Activated CD4-positive, alpha-beta T cell treated with anti-CD3 and anti-CD28 coated beads for 36 hours (primary cell): ENCODE data around the gene GPRASP3. TPM values are rescaled to one million over a fixed set of nuclear protein-coding genes. Genes with fewer than 3 reads are reported as not detected.
"Not testable (repeated sequence)": the region's sequence is repeated elsewhere in the genome, so short reads cannot be mapped to it uniquely, and the experiment has no call there.

Experiments
- ATAC-seq: fragments of 200-7000 bp; cut with Tn5 transposase; one replicate; pipeline ENCODE4 v1.10.0; 2021; ENCODE audit warnings: mild to moderate bottlenecking, moderate library complexity
- CTCF ChIA-PET: fragments of 350-600 bp; sonication (Branson Sonifier 250); formaldehyde crosslinking; loops from one replicate; lab custom pipeline; 2021; ENCODE audit warnings: antibody characterized with exemption; lab: Charles Lee
- POLR2A ChIA-PET: fragments of 350-600 bp; sonication (Branson Sonifier 250); formaldehyde crosslinking; loops from one replicate; lab custom pipeline; 2021; ENCODE audit warnings: antibody characterized with exemption, inconsistent platforms; lab: Charles Lee
- DNase-seq: peaks from one replicate; pipeline ENCODE4 v3.0.0-alpha.2; 2020
- H3K27ac Mint-ChIP-seq: one replicate; pipeline ENCODE4 v1.8.0; 2021; ENCODE audit warnings: mixed read lengths
- H3K27me3 Mint-ChIP-seq: one replicate; pipeline ENCODE4 v1.8.0; 2021; ENCODE audit warnings: mixed read lengths
- H3K36me3 Mint-ChIP-seq: one replicate; pipeline ENCODE4 v1.8.0; 2021; ENCODE audit warnings: low read depth, mixed read lengths
- H3K4me1 Mint-ChIP-seq: one replicate; pipeline ENCODE4 v1.8.0; 2021; ENCODE audit warnings: mixed read lengths
- H3K4me3 Mint-ChIP-seq: one replicate; pipeline ENCODE4 v1.8.0; 2021; ENCODE audit warnings: mild to moderate bottlenecking, moderate library complexity, mixed read lengths
- H3K9me3 Mint-ChIP-seq: one replicate; pipeline ENCODE4 v1.8.0; 2021; ENCODE audit warnings: low read depth, mixed read lengths
- intact Hi-C, 2 experiments: fragments of 100-400 bp; cut with DNase I in 1 of 2; cut with micrococcal nuclease in 1 of 2; formaldehyde crosslinking; loops; one replicate each; pipeline versions ENCODE4 v1.14.2 to v1.15.1; 2022 to 2024; cut with DNase I, micrococcal nuclease
- total RNA-seq, 2 experiments: library from RNA; stranded (reverse); gene quantifications; one replicate each; pipeline ENCODE4 v1.2.3, GENCODE V29; 2021

The GPRASP3 gene
- total RNA-seq, 2 experiments from 2014 or later: 1.0 to 1.8 TPM

GRCh38 chrX:102712981-102713625 is 7.4 kb upstream of the GPRASP3 start:
- POLR2A ChIA-PET: no interaction called here
- peaks cover 14% of the 10 kb centered on the region for H3K4me1 Mint-ChIP-seq
- H3K9me3 Mint-ChIP-seq: no peaks in the 10 kb centered on the region
- intact Hi-C loops: no loop called here
- peak; percentile 58 for ATAC-seq
- CTCF ChIA-PET: no interaction called here
- DNase-seq: peak; percentile 17
- no peak overlapping the region for H3K27ac Mint-ChIP-seq
- no peaks in the 10 kb centered on the region for H3K36me3 Mint-ChIP-seq
- H3K4me3 Mint-ChIP-seq: peak overlapping the region; percentile 71
- H3K27me3 Mint-ChIP-seq: peaks cover 10% of the 10 kb centered on the region

- CTCF ChIA-PET: no interaction called here
- no peak for DNase-seq
- Mint-ChIP-seq H3K4me3 (no peak overlapping the region), H3K27ac (no peak overlapping the region), H3K9me3 (no peaks in the 10 kb centered on the region), H3K4me1 (peaks cover 7% of the 10 kb centered on the region), H3K36me3 (no peaks in the 10 kb centered on the region), H3K27me3 (peaks cover 10% of the 10 kb centered on the region)
- no peak for ATAC-seq
- intact Hi-C loops: no loop called here
- POLR2A ChIA-PET: no interaction called here
Measured at GRCh38 chrX:102714994-102715393, 5.5 kb upstream of the GPRASP3 start.

- no peak overlapping the region for H3K27ac Mint-ChIP-seq
- CTCF ChIA-PET: interaction anchor here (0.8 kb wide), 1 partner anchor 17 kb away, joined by 3 read pairs; no protein-coding TSS in a partner anchor
- DNase-seq (no peak), ATAC-seq (no peak)
- intact Hi-C loops: no loop called here
- peaks cover 6% of the 10 kb centered on the region for H3K27me3 Mint-ChIP-seq
- no peak overlapping the region for H3K4me3 Mint-ChIP-seq
- H3K4me1 Mint-ChIP-seq: peaks cover 13% of the 10 kb centered on the region
- no peaks in the 10 kb centered on the region for H3K36me3 Mint-ChIP-seq
- no peaks in the 10 kb centered on the region for H3K9me3 Mint-ChIP-seq
- POLR2A ChIA-PET: no interaction called here
Measured at GRCh38 chrX:102715967-102716366, 4.6 kb upstream of the GPRASP3 start.

- POLR2A ChIA-PET, H3K4me1 Mint-ChIP-seq, H3K36me3 Mint-ChIP-seq, ATAC-seq, H3K27me3 Mint-ChIP-seq, CTCF ChIA-PET, H3K27ac Mint-ChIP-seq, DNase-seq, H3K9me3 Mint-ChIP-seq: not testable (repeated sequence)
- peak overlapping the region; percentile 85 for H3K4me3 Mint-ChIP-seq
- intact Hi-C loops: loop anchor here in 1 of 2 experiments (2.0 kb wide), 2 partner anchors 48 to 62 kb away; no protein-coding TSS in a partner anchor
Measured at GRCh38 chrX:102721169-102721506, 595 bp downstream of the GPRASP3 start.

- ChIA-PET CTCF (no interaction called here), POLR2A (no interaction called here)
- no peak for ATAC-seq
- Mint-ChIP-seq H3K27ac (no peak overlapping the region), H3K27me3 (no peaks in the 10 kb centered on the region), H3K4me1 (peaks cover 7% of the 10 kb centered on the region), H3K9me3 (no peaks in the 10 kb centered on the region), H3K36me3 (peaks cover 2% of the 10 kb centered on the region), H3K4me3 (no peak overlapping the region)
- no peak for DNase-seq
- intact Hi-C loops: no loop called here
Measured at GRCh38 chrX:102723456-102723855, 2.9 kb downstream of the GPRASP3 start.

GRCh38 chrX:102727761-102728160 is 7.2 kb downstream of the GPRASP3 start:
- H3K4me1 Mint-ChIP-seq: no peaks in the 10 kb centered on the region
- CTCF ChIA-PET: interaction anchor here (0.6 kb wide), 1 partner anchor 35 kb away, joined by 3 read pairs; no protein-coding TSS in a partner anchor

GRCh38 chrX:102728646-102729045 is 8.1 kb downstream of the GPRASP3 start:
- ChIA-PET POLR2A (no interaction called here), CTCF (interaction anchor here (0.8 kb wide), 1 partner anchor 145 kb away, joined by 4 read pairs; no protein-coding TSS in a partner anchor)
- intact Hi-C loops: no loop called here
- no peaks in the 10 kb centered on the region for H3K4me1 Mint-ChIP-seq
- no peak overlapping the region for H3K4me3 Mint-ChIP-seq
- ATAC-seq (no peak), DNase-seq (no peak)
- no peaks in the 10 kb centered on the region for H3K9me3 Mint-ChIP-seq
- peaks cover 2% of the 10 kb centered on the region for H3K36me3 Mint-ChIP-seq
- H3K27me3 Mint-ChIP-seq: no peaks in the 10 kb centered on the region
- H3K27ac Mint-ChIP-seq: no peak overlapping the region

More at GRCh38 chrX:102727761-102728160, 7.2 kb downstream of the GPRASP3 start:
- intact Hi-C loops: no loop called here
- no peak overlapping the region for H3K4me3 Mint-ChIP-seq
- no peak overlapping the region for H3K27ac Mint-ChIP-seq
- H3K27me3 Mint-ChIP-seq: no peaks in the 10 kb centered on the region
- DNase-seq (no peak), ATAC-seq (no peak)
- POLR2A ChIA-PET: no interaction called here
- H3K36me3 Mint-ChIP-seq: peaks cover 2% of the 10 kb centered on the region
- H3K9me3 Mint-ChIP-seq: no peaks in the 10 kb centered on the region

GRCh38 chrX:102739657-102740056 is 19.1 kb downstream of the GPRASP3 start:
- Mint-ChIP-seq H3K27ac (no peak overlapping the region), H3K9me3 (no peaks in the 10 kb centered on the region), H3K4me1 (peaks cover 3% of the 10 kb centered on the region), H3K36me3 (no peaks in the 10 kb centered on the region), H3K4me3 (no peak overlapping the region), H3K27me3 (no peaks in the 10 kb centered on the region)
- CTCF ChIA-PET: no interaction called here
- POLR2A ChIA-PET: no interaction called here
- DNase-seq: no peak
- intact Hi-C loops: no loop called here
- ATAC-seq: no peak

GRCh38 chrX:102744307-102744706 is 23.8 kb downstream of the GPRASP3 start:
- ATAC-seq: peak; percentile 87
- H3K36me3 Mint-ChIP-seq: no peaks in the 10 kb centered on the region
- H3K27me3 Mint-ChIP-seq: no peaks in the 10 kb centered on the region
- no peak overlapping the region for H3K27ac Mint-ChIP-seq
- no peaks in the 10 kb centered on the region for H3K9me3 Mint-ChIP-seq
- CTCF ChIA-PET: interaction anchor here (0.6 kb wide), 1 partner anchor 26 kb away, joined by 3 read pairs; no protein-coding TSS in a partner anchor
- no peak overlapping the region for H3K4me3 Mint-ChIP-seq
- intact Hi-C loops: no loop called here
- POLR2A ChIA-PET: no interaction called here
- H3K4me1 Mint-ChIP-seq: peaks cover 4% of the 10 kb centered on the region
- DNase-seq: no peak

- Mint-ChIP-seq H3K4me3 (peak overlapping the region; percentile 65), H3K4me1 (peaks cover 4% of the 10 kb centered on the region), H3K27ac (no peak overlapping the region), H3K27me3 (no peaks in the 10 kb centered on the region), H3K36me3 (no peaks in the 10 kb centered on the region), H3K9me3 (no peaks in the 10 kb centered on the region)
- intact Hi-C loops: no loop called here
- CTCF ChIA-PET: no interaction called here
- ATAC-seq (no peak), DNase-seq (no peak)
- POLR2A ChIA-PET: no interaction called here
Measured at GRCh38 chrX:102745513-102745856, 24.9 kb downstream of the GPRASP3 start.

GRCh38 chrX:102745857-102746584 is 25.5 kb downstream of the GPRASP3 start:
- ChIA-PET POLR2A (no interaction called here), CTCF (no interaction called here)
- Mint-ChIP-seq H3K4me1 (peaks cover 4% of the 10 kb centered on the region), H3K9me3 (no peaks in the 10 kb centered on the region), H3K4me3 (peak overlapping the region; percentile 65), H3K27ac (no peak overlapping the region), H3K36me3 (no peaks in the 10 kb centered on the region), H3K27me3 (no peaks in the 10 kb centered on the region)
- DNase-seq (peak; percentile 41), ATAC-seq (peak; percentile 36)
- intact Hi-C loops: no loop called here

GRCh38 chrX:102765217-102765616 is 44.7 kb downstream of the GPRASP3 start:
- peaks cover 9% of the 10 kb centered on the region for H3K4me1 Mint-ChIP-seq
- intact Hi-C loops: loop anchor here in 1 of 2 experiments (5.0 kb wide), 2 partner anchors 97 to 108 kb away; no protein-coding TSS in a partner anchor
- ATAC-seq: no peak
- H3K9me3 Mint-ChIP-seq: no peaks in the 10 kb centered on the region
- CTCF ChIA-PET: no interaction called here
- H3K27ac Mint-ChIP-seq: no peak overlapping the region
- no peak overlapping the region for H3K4me3 Mint-ChIP-seq
- no peaks in the 10 kb centered on the region for H3K27me3 Mint-ChIP-seq
- POLR2A ChIA-PET: no interaction called here
- no peaks in the 10 kb centered on the region for H3K36me3 Mint-ChIP-seq
- DNase-seq: no peak
